KG1 (cell line): ENCODE measurements around the gene MORC4.

ENCODE experiments used
- DNase-seq: peaks from one replicate; lab custom pipeline; 2025; lab: John Stamatoyannopoulos, UW

The MORC4 gene

DNA sequence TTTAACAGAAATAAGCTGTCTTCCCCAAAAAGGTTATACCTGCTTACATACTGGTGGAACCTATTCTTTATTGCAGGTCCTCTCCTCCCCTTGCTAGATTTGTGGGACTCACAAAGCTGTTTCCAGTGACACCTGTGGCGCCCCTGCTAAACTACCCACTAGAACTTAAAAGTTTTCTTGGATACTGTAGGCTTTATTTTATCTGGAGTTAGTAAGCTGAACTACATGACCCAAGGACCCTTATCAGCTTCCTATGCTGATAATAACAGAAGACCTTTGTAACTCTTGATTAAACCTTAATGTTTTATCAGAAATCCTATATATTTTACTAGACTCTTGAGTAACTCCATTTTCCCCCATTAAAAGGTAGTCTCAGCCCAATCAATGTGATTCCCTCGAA lies 47.5 kb downstream of the MORC4 start:
- DNase-seq, result no peak

- no peak for DNase-seq
Observed at GRCh38 chrX:106952089-106952488, 47.9 kb downstream of the MORC4 start.

DNA sequence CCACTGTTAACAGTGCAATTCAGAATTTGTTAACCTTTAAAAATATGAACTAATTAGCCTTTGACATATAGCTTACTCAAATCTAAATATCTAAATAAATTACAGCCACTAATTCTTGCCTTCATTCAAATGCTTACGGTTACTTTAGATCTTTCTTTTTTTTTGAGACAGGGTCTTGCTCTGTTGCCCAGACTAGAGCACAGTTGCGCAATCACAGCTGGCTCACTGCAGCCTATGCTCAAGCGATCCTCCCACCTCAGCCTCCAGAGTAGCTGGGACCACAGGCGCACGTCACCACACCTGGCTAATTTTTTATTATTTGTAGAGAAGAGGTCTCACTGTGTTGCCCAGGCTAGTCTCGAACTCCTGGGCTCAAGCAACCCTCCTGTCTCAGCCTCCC lies 48.8 kb downstream of the MORC4 start:
- no peak for DNase-seq

DNA sequence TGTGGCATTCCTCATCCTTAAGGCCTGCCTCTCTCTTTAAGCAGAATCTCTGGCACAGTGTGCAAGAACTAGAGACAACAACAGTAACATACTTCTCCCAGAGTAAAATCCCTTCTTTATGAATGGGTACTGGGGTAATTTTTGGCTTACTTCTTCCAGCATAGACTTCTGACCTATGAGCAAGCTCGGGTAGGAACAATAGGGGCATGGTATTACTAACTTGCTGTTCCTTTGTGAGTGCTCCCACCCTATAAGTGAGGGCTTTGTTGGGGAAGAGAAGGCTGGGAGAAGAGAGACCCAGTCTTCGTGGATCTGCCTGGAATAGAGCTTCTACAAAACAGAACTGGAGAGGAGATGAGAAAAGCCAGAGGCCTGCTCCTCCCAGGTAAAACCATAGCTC lies 49.6 kb downstream of the MORC4 start:
- no peak for DNase-seq

- DNase-seq, result no peak
Observed at GRCh38 chrX:106949366-106949765, 50.6 kb downstream of the MORC4 start.

DNA sequence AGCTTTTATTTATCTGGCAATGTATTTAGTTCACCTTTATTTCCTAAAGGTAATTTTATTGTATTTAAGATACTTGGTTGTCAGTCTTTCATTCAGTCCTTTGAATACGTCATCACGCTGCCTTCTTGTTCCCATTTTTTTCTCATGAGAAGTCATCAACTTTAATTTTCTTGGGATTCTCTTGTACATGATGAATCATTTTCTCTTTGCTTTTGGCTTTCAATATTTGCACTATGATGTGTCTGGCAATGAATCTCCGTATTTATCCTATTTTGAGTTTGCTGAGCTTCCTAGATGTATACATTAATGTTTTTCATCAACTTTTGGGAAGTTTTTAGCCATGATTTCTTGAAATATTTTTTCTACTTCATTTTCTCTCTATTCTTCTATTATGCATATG lies 51.4 kb downstream of the MORC4 start:
- no peak for DNase-seq

GRCh38 chrX:106946464-106946863 lies 53.5 kb downstream of the MORC4 start:
- no peak for DNase-seq

GRCh38 chrX:106940068-106940467 lies 59.9 kb downstream of the MORC4 start:
- DNase-seq, result no peak

DNA sequence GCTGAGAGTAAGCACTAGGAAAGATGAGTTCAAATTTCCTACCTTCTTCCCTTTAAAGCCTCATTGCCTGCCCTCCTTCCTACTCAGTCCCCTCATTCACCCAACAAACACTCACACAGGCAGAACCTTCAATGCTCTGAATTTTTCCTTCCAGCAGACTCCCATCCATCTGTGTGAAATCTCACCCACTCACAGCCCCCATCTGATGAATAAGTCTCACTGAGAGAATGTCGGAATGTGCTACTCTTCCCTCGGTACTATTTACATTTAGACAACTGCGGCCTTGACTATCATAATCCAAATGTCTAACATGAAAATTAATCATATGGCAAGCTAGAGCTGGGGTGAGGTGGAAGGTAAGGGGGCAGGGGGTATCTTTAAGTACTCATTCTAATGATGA lies 60.4 kb downstream of the MORC4 start:
- no peak for DNase-seq

DNA sequence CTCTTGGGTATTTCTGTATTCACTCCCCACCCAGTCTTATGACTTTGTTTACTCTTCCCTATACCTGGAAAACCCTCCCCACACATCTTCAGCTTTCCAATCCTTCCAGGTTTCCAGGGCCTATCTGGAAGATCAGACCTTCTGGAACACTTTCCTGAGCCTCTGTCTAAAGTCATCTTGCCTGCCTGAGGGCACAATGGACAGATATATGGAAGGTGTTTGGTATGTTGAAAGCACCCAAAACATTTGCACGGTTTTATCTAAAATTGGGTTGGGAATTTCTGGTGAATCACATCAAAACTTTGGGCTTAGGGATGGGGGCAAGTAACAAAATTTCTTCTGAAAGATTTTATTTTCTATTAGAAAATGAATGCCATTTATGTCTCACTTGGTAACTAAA lies 63.8 kb downstream of the MORC4 start:
- no peak for DNase-seq

- no peak for DNase-seq
Observed at GRCh38 chrX:106935175-106935574, 64.8 kb downstream of the MORC4 start.

- no peak for DNase-seq
Observed at GRCh38 chrX:106933538-106933961, 66.5 kb downstream of the MORC4 start.

- DNase-seq, result no peak
Observed at GRCh38 chrX:106932960-106933537, 67.0 kb downstream of the MORC4 start.

DNA sequence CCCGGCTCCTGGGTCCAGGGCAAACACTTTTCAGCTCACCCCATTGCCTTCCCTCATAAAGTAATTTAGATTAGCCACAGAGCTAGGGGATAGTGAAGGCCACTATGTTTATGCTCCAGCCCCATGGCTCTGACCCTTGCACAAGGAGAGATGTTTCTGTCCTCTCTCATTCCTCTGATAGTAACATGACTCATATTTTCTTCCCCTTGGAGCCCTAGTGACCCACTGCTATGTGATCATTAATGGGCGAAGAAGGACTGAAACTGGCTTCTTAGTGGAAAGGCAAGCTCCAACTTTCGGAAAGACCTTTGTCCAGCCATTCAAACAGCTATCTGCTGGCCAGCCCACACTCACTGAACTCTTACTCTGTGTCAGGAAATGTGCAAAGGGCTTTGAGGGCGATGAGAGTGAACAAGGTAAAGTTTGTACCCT lies 67.5 kb downstream of the MORC4 start:
- no peak for DNase-seq

- no peak for DNase-seq
Observed at GRCh38 chrX:106931831-106932491, 68.1 kb downstream of the MORC4 start.

DNA sequence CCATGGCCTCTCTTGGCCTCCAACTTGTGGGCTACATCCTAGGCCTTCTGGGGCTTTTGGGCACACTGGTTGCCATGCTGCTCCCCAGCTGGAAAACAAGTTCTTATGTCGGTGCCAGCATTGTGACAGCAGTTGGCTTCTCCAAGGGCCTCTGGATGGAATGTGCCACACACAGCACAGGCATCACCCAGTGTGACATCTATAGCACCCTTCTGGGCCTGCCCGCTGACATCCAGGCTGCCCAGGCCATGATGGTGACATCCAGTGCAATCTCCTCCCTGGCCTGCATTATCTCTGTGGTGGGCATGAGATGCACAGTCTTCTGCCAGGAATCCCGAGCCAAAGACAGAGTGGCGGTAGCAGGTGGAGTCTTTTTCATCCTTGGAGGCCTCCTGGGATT lies 71.8 kb downstream of the MORC4 start:
- no peak for DNase-seq

DNA sequence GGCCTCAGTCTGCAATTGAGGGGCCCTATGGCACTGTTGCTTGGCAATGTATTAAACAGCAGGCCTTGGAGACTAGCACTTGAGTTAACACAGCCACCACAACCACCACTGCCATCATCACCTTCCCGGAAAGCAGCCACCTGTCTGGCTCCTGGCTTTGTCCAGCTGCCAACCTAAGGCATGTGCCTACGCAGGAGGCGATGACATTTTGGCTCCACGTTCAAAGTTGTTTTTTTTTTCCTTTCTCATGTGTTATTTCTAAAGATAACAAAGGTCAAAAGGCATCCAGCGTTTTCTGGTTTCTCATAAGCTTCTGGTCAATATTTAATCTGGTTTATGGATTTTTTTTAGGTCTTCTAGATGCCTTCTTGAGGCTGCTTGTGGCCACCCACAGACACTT lies 72.3 kb downstream of the MORC4 start:
- DNase-seq, result no peak

- DNase-seq, result no peak
Observed at GRCh38 chrX:106927023-106927422, 73.0 kb downstream of the MORC4 start.

GRCh38 chrX:106921637-106922036 lies 78.4 kb downstream of the MORC4 start:
- DNase-seq, result no peak

DNA sequence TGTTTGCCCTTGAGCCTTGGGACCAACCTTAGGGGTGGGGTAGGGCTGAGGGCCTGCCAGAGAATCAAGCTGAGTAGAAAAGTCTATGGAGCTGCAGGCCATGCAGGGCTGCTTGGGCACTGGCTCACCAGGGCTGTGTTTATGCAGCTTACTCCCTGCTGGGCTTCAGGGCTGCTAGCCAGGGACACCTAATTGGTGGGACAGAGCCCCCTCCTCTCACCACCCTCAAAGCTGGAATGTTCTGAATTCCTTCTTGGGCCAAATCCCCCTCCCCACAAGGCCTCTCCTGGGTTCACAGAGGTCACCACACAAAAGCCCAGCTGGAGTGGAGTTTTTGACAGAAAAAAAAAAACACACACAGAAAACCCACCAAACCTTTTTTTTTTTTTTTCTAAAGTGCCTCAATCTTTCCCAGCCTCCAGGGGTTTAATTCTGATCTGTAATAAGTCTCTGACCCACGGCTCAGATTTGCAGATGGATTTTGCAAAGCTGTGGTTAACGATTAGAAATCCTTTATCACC lies 80.0 kb downstream of the MORC4 start, which contains the start of gene CLDN2:
Gene CLDN2, plus strand, starts transcription at position 471 of the 521 bp plus-strand sequence. CDS start 7,827 bp downstream, outside the sequence.
- no peak for DNase-seq

DNA sequence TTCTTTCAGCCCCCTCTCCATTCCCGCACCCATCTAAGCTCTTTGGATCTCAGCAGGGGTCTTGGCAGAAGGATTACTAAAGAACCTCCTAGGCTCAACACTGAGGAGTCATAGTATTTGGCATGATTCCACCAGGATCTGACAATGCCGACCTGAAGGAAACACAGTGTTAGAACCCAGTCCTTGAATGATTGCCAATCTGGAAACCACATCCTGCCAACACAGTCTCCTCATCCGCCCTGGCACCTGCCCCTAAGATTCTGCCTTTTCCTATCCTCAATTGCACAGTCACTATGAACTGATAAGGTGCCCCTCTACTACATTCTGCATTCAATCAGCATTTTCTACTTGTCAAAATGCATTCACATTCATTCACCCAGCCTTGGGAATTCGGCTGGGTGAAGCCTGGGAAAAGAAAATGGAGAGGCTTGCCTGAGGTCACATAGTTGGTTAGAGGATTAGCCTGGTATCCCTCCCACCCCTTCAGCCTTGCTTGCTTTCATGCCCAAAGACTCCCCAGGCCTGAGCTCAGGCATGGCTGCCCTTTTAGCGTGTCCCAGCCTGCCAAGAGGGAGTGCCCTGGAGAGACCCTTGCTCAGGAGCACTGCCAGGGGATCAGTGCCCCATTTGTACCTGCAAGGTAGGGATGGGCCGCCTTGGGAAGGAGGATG lies 82.0 kb downstream of the MORC4 start:
- DNase-seq, result no peak

GRCh38 chrX:106912864-106913263 lies 87.1 kb downstream of the MORC4 start:
- no peak for DNase-seq

GRCh38 chrX:106906361-106906760 lies 93.7 kb downstream of the MORC4 start:
- DNase-seq, result no peak
